HPDE6-E6E7 (cell line): ENCODE measurements around the gene GABBR2.
"Not testable (repeated sequence)": the region's sequence is repeated elsewhere in the genome, so short reads cannot be mapped to it uniquely, and the experiment has no call there.

Source experiments
- DNase-seq: peaks from one replicate; pipeline ENCODE4 v3.0.0; 2011; ENCODE audit warnings: missing footprints; ENCODE audit errors: extremely low spot score

GABBR2 gene

DNA sequence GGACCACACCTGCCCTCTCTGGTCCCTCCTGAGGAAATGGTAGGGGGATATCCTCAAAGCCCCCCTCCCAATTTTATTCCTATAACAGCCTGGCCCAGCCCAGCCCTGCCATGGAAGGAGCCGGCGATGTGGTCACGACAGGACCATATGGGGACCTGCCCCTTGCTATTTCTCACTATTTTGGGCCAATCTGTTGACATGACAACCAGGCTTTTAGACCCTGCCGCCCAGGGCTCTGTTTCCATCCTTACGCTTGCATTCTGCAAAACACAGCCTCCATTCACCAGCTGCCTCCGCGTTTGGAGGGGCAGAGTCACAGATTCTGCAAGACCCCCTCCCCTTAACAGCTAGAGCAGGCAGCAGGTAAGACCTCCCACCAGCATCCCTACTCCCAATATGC is 112.2 kb downstream of the GABBR2 start:
- no peak for DNase-seq

DNA sequence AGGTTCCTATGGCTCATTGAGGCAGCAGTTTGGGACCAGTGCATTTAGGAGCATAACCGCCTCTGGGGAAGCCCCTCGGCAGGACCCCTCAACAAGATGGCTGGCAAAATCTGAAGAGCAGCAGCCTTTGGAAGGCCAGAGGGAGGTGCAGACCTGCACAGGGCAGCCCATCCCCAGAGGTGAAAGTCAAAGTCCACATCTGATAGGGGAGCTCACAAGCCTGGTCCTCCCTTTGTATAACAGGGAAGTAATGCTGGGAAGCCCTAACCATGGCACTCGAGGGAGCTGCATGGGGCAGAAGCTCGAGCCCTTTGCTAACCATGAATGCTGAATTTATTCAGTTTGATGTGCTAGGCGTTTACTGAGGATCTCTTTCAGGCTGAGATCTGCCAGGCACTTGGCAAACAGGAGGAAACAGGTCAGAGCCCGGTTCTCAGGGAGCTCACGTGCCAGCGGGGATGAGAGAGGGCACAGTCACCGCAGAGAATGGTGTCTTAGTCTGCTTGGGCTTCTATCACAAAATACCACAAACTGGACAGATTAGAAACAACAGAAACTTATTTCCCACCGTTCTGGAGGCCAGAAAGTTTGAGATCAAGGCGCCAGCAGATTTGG is 114.1 kb downstream of the GABBR2 start:
- no peak for DNase-seq

DNA sequence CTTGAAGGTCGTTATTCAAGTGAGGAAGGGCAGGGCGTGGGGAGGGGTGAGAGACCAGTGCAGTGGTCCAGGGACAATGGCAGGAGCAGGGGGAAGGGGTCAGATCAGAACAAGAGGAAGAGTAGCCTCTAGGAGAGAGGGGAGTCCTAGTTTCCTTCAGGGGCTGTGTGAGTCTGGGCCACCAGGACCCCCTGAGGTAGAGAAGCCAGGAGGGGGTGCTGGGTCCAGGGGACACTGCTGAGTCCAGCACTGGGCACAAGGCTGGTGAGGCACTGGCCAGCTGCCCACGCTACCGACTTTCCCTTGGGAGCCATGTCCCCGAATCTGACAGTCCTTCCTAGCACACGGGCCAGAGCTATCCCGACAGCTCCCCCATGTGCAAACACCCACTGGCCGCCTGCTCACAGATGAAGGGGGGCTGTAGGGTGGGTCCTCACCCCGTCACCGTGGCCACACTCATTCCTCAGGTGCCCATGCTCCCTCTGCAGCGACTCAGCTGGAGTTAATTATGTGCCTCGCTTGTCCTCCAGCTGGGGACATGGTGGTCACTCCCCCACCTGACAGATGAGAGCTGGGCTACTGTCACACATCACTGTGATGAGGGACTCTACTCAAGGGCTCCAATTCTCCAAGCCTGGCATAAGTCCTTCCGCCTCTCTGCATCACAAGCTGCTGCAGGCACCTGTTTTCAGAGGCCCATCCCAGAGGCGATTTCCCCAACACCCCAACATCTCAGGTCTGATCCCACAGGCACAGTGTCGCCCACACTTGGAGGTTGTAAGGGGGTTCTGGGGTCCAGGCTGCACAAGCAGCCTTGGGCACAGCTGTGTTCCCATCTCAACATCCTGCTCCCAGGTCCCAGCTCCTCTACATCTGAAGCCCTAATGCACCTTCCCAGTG is 115.1 kb downstream of the GABBR2 start:
- no peak for DNase-seq

DNA sequence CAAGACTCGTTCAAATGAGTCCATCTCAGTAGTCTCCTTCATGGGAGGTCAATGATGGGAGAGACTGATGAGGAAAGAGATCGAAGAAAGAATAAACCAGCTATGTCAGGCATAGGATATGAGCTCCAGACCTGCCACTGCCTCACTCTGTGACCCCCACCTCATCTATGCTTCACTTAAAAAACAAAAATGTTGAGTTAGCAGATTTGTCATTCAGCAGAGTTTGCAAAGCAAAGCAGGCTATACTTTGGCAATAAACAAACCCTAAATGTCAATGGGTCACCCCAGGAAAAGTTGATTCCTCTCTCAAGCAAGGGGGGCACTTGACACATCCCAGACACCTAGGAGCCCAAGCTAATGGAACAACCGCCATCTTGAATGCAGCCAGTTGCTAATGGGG is 117.0 kb downstream of the GABBR2 start:
- DNase-seq: no peak

DNA sequence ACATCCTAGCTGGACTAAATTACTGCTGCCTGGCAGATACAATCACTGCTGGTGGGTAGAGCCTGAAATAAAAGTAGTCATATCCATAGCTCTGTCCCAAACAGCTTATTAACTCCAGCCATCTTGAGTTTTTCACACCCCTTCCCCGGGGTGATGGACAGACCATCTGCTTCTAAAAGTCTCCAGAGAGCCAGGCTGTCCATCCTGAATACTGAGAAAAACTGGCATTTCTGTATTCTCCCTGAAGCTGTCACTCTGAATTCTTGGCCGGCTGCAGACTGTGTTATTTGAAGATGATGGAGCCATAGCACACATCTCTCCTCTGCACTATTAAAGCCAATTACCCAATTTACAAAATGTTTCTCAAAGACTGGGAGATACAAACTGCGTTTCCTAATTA is 118.6 kb downstream of the GABBR2 start:
- no peak for DNase-seq

DNA sequence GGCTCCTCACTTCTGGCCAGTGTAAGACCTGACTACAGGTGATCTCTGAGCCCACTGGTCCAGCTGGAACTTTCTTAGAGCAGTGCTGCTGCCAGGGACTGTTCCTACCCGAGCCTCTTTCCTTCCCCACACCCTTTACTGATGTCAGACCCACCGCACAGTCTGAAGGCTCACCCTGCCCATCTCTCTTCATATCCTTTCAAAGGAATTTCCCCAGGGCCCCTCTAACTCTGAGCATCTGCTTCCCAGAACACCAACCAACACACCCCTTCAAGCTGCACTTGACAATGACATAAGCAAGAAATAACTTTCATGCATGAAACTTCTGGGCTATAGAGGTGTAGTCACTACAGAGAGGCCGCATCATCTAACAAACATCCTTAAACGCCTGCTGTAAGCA is 119.6 kb downstream of the GABBR2 start:
- DNase-seq: no peak

DNA sequence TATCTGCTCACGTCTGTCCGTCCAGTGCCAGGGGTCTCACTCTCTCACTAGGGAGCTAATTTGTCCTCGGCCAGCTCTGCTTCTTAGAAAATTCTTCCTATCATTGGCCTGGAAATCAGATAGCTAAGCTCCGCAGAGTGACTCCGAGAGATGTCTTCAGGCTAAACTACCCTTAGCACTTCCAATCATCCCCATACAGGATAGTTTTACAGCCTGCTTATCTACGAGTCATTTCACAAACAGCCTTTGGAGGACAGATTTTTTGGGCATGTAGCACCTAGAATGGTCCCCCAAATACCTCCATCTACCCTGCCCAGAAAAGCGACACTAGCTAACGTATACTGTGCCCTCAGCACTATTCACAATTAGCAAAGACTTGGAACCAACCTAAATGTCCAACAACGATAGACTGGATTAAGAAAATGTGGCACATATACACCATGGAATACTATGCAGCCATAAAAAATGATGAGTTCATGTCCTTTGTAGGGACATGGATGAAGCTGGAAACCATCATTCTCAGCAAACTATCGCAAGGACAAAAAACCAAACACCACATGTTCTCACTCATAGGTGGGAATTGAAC is 123.8 kb downstream of the GABBR2 start:
- DNase-seq: not testable (repeated sequence)

DNA sequence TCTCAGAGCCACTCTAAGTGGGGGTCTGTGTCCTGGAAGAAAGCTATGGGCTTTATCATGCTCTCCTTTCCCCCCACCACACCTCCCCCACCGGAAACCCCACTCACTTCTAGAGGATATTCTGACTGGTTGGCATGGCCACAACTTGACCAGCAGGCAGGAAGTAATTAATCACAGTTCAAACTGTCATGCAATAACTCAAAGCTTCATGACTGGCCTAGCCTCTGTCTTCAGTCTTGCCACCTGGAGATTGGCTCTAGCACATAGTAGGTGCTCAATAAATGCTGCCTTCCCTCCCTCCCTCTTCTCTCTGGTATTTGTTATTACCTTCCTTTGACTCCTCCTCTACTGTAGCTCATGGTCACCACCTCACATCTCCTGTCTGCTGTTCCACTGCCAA is 124.7 kb downstream of the GABBR2 start:
- DNase-seq: no peak

DNA sequence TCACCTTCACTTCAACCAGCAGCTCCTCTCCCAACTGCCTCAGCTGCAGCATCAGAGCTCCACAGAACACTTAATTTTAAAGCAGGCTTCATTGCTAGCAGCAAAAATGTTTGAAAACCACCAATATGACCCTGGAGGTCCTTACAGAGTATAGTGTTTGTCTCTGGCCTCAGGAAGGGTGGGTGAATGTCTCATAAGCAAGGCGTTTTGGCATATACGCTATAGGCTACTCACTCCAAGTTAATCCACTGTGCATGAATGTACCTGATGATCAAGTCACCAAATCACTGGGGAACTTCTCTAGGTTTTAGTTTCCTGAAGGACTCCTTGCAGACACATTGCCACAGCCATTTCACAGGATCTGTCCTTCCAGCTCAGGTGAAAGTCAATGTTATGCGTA is 125.3 kb downstream of the GABBR2 start:
- no peak for DNase-seq

DNA sequence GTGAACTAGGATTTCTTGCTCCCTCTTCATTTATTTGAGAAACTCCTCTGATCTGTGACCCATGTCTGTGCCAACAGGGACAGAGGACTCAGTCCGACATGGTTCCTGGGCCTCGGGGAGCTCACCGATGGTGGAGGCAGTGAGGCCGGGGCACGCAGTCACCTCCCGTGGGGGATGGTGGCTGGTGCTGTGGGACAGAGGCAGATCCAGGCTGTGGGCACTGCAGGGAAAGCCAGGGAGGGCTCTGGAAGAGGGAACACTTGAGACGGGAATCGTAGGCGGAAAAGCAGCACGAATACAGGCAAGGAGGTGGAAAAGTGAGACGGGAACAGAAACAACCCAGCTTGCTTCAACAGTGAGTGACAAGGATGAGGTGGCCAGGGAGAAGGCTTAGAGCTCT is 127.8 kb downstream of the GABBR2 start:
- no peak for DNase-seq

DNA sequence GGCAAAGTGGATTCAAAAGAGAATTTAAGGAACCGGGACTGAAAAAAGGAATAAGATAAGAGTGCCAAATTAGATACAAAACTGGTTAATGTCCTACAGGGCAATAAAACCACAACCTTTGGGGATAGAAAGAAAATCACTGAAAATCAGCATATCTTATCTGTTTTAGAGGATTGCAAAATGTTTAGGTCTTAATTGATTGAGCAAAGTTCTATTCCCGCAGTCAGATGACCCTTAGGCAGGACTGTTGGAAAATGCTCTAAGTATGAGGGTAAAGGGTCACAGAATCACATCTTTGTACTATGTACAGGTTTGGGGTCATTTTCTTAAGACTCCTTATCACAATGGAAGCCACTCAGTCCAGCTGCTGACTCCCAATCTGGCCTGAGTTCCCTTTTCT is 129.0 kb downstream of the GABBR2 start:
- no peak for DNase-seq

DNA sequence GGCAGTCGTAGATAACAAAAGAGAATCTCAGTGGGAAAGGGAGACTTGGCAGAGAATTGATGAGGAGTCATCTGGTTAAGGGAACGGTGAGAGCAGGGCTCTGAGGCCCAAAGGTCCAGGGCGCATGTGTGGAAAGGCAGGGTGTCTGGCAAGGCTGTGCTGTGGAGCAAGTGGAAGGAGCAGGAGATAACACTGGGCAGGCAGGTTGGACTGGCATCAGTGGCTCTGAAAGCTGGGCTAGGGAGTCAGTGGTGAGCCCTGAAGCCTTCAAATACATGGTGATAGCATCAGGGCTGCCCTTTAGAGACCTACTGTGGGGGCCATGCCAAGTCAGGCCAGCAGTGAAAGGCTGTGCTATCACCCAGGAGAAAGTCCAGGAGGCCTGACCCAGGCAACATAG is 131.3 kb downstream of the GABBR2 start:
- no peak for DNase-seq

DNA sequence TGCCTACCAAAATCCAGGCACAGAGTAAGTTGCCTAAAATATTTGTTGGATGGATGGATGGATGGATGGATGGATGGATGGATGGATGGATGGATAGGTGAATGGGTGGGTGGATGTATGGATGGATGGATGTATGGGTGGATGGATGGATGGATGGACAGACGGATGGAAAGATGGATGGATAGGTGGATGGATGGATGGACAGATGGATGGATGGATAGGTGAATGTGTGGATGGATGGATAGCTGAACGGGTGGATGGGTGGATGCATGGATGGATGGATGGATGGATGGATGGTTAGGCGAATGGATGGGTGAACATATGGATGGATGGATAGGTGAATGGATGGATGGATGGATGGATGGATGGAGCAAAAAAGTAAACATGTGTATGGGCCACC is 131.9 kb downstream of the GABBR2 start:
- no peak for DNase-seq

DNA sequence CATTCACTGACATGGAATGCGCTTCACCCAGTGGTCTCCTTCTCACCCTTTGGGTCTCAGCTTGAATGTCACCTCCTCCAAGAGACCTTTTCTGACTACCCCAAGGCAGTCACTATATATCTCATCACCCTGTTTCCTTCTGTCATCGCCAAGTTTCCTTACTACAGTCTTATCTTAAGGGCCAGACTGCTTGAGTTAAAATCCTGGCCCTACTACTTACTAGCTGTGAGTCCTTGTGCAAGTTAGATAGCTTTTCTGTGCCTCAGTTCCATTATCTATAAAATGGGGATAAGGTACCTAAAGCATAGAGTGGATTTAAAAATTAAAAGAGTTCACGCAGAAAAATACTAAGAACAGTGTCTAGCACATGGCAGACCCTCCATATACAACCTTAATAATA is 132.4 kb downstream of the GABBR2 start:
- DNase-seq: no peak

DNA sequence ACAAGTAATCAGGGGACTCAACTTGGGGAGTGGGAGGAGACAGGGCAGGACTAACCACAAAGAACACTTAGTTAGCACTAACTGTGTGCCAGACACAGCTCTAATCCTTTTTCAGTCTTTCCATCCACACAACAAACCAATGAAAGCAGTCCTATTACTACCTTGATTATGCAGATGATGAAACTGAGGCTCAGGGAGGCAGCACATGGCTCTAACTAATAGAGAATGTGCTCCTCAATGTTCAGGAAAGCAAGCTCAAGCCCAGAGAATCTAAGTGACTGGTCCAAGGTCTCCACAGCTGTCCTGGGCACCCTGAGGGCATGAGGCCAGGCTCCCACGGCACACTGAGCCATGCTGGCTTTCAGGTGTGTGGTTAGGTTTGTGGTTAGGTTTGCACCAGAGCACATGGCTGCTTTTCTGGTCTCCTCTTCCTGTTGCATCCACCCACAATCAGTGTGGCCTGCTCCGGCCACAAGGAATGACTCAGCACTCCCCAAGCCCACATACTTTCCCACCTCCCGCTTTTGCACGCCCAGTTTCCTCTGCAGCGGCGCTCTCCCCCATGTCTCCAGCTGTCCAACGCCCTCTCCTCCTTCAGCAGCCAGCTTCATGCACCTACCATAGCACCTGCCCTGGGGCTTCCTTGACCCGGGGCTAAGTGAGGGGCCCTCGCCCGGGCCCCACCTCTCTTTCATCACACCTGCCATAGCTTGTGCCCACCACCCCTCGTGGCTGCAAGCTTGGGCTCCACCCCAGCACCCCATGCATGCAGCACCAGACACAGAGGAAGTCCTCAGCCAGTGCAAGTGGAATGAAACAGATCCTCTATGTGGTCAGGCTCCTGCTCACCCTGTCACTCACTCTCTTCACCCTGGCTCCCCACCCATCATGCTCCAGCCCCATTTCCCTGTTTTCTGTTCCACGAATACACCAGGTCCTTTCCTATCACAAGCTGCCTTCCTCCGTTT is 133.1 kb downstream of the GABBR2 start:
- peak; percentile 13 for DNase-seq

DNA sequence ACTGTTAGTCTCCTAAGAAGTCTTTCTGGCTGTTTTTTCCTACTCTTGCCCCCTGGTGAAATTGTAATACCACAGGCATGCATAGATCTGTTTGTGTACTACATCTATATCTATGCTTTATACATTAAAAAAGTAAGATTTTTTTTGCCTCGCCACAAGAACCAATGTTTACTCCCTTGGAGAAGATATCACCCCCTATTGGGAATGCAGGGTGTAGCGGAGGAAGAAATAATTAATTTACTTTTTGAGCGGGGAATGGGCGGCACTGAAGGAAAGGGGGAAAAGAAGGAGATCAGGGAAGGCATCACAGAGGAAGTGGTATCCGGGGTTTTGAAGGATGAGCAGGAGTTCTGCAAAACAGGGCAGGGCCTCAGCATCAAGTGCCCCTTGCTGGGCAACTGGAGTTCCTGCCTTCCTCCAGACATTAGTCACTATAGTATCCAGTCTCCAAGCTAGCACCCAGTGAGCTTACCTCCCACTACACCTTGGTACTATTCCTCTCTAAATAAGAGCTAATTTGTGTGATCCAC is 134.9 kb downstream of the GABBR2 start:
- no peak for DNase-seq

DNA sequence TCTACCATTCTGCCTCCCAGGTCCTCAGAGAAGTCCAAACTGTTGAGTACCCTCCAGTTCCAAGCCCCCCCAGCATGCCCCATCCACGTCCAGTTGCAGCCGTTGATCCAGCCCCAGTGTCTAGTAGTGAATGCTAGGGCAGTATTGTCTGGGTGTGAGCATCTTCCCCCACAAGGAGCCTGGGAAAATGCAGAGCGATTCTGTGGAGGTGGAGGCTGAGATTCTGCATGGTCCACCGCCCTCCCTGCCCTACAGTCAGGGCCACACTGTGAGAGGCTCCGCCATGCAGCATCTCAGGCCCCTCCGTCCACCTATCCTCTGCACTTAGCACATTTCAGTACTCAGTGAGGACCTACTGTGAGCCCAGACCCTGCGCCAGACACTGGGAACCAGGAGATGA is 135.9 kb downstream of the GABBR2 start:
- no peak for DNase-seq

DNA sequence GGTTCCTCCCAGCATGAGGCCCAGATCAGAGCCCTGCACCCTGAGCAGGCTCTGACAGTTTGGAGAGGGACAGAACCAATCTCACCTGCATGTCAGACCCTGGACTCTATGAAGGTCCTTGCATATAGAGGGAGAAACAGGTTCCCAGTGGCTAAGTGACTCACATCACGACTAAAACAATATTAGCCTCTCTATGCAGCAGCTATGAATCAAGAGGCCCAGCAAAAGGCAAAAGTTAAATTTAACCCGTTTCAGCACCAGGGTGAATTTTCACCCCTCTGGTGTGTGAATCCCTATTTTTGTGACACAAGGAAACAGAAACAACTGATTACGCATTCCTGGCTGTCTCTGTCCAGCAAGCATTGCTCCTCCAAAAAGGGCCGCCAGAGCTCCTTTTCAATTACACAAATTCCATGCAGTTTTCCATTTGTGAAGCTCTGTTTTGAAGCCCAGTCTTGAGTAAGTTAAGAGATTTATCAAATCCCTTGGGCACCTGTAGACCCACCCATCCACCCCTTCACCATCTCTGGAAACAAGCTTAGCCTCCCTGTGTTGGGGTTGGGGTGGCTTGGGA is 136.6 kb downstream of the GABBR2 start:
- DNase-seq: no peak

DNA sequence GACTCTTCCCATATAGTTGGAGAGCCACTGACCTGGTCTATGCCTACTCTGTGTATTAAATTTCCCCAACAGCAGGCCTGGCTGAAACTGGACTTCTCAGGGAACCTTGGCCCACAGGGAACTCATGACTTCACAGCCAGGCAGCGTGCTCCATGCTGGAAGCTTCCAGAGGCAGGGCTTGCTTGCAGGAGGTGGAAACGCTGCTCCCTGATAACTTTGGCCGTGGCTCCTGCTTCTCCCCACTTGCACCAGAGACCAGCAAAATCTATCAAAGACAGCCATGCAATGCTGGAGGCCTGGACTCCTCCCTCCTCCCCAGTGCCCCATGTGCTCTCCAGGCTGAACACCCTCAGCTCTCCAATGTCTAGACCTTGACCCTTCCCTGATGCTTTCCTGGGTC is 137.1 kb downstream of the GABBR2 start:
- no peak for DNase-seq

DNA sequence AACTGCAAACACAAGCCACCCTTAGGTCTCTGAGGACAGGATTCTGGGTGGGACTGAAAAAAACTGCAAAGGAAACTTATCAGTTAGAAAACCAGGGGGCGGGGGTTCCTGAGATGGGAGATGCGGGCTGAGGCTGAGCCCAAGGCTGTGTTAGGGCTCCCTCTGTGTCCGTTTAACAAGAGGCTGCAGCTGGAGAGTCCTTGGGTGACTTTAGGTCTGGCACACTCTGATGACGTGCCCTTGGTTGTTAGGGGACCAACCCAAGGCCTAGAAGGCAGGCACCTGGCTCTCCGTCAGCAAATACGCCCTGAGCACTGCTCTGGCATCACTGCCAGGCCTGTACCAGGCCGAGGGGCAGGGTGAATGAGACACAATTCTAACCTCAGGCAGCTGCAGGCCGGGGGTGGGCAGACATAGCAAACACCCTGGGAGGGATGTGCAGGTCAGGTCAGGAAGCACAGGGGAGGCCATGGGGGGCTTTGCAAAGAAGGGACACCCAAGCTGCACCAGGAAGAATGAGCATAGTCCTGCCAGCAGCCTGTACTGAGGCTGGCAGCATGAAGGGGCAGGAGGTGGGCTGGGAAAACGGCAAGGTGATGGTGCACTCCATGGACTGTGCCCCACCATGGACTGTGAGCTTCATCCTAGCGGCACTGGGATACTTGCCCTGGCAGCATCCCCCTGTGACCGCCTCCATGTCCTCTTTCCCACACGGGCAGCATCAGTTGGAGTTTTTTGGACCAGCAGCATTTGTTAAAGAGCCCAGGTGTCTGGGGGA is 137.9 kb downstream of the GABBR2 start:
- no peak for DNase-seq

DNA sequence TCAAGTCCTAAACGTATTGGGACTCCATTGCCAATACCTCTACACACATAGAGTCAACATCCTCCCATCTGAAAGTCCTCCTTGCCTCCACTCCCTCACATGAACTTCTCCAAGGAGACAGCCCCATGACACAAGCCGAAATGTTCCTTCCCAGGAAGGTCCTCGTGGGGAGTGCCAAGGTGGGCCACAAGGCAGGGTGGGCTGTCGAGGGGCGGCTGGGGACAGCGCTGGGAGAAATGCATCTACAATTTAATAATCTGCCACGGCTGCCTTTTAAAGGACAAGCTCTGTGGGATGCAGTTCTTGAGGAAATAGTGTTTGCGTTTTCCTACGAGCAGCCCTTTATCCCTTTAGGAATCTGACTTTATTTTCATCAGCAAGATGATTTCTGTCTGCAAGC is 138.7 kb downstream of the GABBR2 start:
- DNase-seq: no peak
